ENCODE results near the gene POLR2B.

POLR2B gene

DNA sequence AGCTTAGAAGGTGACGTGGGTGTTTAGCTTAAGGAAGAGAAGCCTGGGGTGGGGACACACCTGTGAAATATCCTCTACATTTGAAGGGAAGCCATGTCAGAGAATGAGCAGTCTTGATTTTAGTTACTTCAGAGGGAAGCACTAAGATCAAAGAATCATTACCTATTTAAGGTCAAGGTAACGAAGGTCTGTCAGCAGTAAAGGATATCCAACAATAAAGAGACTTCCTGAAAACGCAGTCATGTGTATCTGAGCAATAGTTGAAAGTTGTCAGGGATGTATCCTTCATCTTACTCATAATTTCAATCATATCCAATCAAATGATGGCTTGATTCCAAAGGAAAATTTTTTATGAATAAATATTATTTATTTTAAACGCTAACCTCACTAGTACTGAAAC lies 98.0 kb downstream of the POLR2B start:
- Histone ChIP-seq H3K9me3 (replicated peaks in 1 of 11) (no peaks in the 10 kb centered on the region), H3K4me1 (peaks cover 0 to 26% (median 8%) of the 10 kb centered on the region in 10 experiments; a peak in 9 of 20 replicates), H3K27ac (no peak overlapping the region), H3K9ac (no peak overlapping the region), H3K4me3 (no peak overlapping the region), H3K4me2 (no peak overlapping the region), H4K20me1 (no peaks in the 10 kb centered on the region; a peak in 1 of 22 replicates), H3K36me3 (peaks cover 0 to 67% (median 0%) of the 10 kb centered on the region in 11 experiments; a peak in 9 of 22 replicates), H3K27me3 (no peaks in the 10 kb centered on the region)
- no peak for TF ChIP-seq Cebpa-rat (IDR thresholded peaks at IDR 0.05)

DNA sequence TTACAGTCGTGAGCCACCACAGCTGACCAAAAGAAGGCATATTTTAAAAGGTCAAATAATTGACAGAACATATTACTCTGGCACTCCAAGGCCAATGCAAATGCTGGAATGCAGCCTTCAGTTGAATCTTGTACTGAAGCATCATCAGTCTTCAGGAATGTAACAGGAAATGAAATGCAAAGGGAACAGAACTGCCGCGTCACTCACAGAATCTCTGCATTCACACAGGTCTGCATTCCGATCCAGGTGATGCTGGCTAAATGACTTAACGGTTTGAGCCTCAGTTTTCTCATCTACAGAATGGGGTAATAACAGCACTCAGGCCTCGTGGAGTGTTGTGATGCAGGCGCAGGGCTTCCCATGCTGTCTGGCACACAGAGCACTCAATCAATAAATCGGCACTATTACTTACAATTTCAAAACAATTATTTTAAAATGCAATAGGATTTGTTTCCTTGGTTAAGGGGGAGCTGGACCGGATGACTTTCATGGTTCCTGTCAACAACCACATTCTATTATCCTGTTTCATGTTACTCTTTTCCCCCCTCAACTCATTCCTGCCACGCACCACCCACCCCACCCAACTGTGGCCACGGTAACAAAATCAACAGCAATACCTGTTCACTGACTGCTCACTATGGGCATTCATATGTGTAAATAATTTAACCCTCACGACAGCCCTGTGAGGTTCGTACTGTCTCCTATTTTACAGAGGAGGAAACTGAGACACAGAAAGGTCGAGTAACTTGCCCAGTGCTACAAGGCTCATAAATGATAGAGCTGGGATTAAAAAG lies 99.1 kb downstream of the POLR2B start:
- no peaks in the 10 kb centered on the region for H3K9me3 ChIP-seq (replicated peaks in 1 of 11)
- no peak for TF ChIP-seq Cebpa-rat (IDR thresholded peaks at IDR 0.05)
- no peaks in the 10 kb centered on the region for H3K27me3 ChIP-seq
- H3K36me3 ChIP-seq: peaks cover 0 to 71% (median 0%) of the 10 kb centered on the region in 11 experiments; a peak in 9 of 22 replicates
- no peaks in the 10 kb centered on the region; a peak in 1 of 22 replicates for H4K20me1 ChIP-seq
- H3K4me1 ChIP-seq: peaks cover 0 to 31% (median 8%) of the 10 kb centered on the region in 10 experiments; a peak in 7 of 20 replicates
- H3K27ac ChIP-seq: no peak overlapping the region
- H3K4me3 ChIP-seq: no peak overlapping the region
- no peak overlapping the region for H3K9ac ChIP-seq
- no peak overlapping the region for H3K4me2 ChIP-seq

DNA sequence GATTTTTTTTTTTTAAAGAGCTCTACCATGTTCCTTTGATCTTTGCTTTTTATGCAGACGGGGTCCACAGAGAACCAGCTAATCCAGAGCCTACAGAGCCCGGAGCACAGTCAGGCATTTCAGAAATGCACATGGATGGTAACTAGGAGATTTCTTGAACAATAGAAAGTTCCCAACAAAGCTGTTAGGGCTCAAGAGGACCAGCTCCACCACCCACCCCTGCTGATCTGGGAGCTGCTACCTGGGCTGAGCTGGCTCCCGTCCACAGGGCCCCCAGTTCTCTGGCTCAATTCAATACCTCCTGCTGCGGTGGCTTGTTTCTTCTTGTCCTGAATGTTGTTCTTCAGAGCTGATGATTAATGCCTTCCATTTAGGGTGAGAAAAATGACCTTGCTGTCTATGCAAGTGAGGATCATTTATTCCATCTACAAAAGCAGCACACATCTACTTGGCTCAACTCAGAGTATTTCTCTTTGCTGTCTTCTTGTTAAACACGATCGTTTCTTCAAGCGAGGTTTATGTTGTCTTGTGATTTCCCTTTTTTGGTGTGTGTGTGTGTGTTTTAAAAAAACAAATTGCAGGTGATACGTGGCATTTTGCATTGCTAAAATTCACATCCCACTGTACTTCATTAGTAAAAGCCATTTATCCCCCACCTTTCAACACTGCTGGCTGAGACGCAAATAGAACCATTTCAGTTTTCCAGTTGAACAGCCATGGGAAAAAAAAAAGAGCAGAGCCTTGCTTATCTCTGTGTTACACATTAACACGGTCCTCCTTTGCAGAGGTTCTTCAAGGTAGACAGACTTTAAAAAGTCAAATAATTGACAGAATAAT lies 100.2 kb downstream of the POLR2B start:
- peaks cover 0 to 68% (median 0%) of the 10 kb centered on the region in 11 experiments; a peak in 9 of 22 replicates for H3K36me3 ChIP-seq
- H3K9ac ChIP-seq: no peak overlapping the region
- no peaks in the 10 kb centered on the region; a peak in 1 of 22 replicates for H4K20me1 ChIP-seq
- H3K27ac ChIP-seq: no peak overlapping the region
- H3K9me3 ChIP-seq (replicated peaks in 1 of 11): no peaks in the 10 kb centered on the region
- no peak for TF ChIP-seq Cebpa-rat (IDR thresholded peaks at IDR 0.05)
- H3K4me2 ChIP-seq: no peak overlapping the region
- no peaks in the 10 kb centered on the region for H3K27me3 ChIP-seq
- peaks cover 0 to 31% (median 8%) of the 10 kb centered on the region in 10 experiments; a peak in 7 of 20 replicates for H3K4me1 ChIP-seq
- no peak overlapping the region for H3K4me3 ChIP-seq

Data from BLaER1 treated with 17β-estradiol and CSF1 and Interleukin-3, amounts not matched to agents 10 nM and 100 nM (cell line).